ENCODE results near the gene SMARCD1.

The SMARCD1 gene

GRCh38 chr12:50042693-50043092 lies 42.4 kb upstream of the SMARCD1 start:
- no peak overlapping the region for H3K27ac ChIP-seq
- TF ChIP-seq CTCF (conservative IDR thresholded peaks at IDR 0.05) (no peak), ZFX (IDR thresholded peaks at IDR 0.05) (no peak)

- no peak for TF ChIP-seq CTCF (conservative IDR thresholded peaks at IDR 0.05)
- TF ChIP-seq ZFX (IDR thresholded peaks at IDR 0.05) = no peak
- no peak overlapping the region for H3K27ac ChIP-seq
Measured at GRCh38 chr12:50043308-50043707, 41.8 kb upstream of the SMARCD1 start.

- no peak overlapping the region for H3K27ac ChIP-seq
- TF ChIP-seq ZFX (IDR thresholded peaks at IDR 0.05) (no peak), CTCF (conservative IDR thresholded peaks at IDR 0.05) (no peak)
Measured at GRCh38 chr12:50043854-50044253, 41.3 kb upstream of the SMARCD1 start.

- no peak overlapping the region for H3K27ac ChIP-seq
- TF ChIP-seq CTCF (conservative IDR thresholded peaks at IDR 0.05) (no peak), ZFX (IDR thresholded peaks at IDR 0.05) (no peak)
Measured at GRCh38 chr12:50047693-50048250, 37.4 kb upstream of the SMARCD1 start.

GRCh38 chr12:50049254-50050118 lies 35.7 kb upstream of the SMARCD1 start:
- H3K27ac ChIP-seq = no peak overlapping the region
- no peak for TF ChIP-seq ZFX (IDR thresholded peaks at IDR 0.05)
- TF ChIP-seq CTCF (conservative IDR thresholded peaks at IDR 0.05) = no peak

- TF ChIP-seq ZFX (IDR thresholded peaks at IDR 0.05) = no peak
- TF ChIP-seq CTCF (conservative IDR thresholded peaks at IDR 0.05) = no peak
- H3K27ac ChIP-seq = no peak overlapping the region
Measured at GRCh38 chr12:50050119-50050385, 35.1 kb upstream of the SMARCD1 start.

GRCh38 chr12:50050410-50051098 lies 34.6 kb upstream of the SMARCD1 start:
- no peak for TF ChIP-seq ZFX (IDR thresholded peaks at IDR 0.05)
- no peak for TF ChIP-seq CTCF (conservative IDR thresholded peaks at IDR 0.05)
- no peak overlapping the region for H3K27ac ChIP-seq

Data from C4-2B (cell line).